Measurements from ENCODE around the gene ADGRE2.
"Not testable (repeated sequence)": the region's sequence is repeated elsewhere in the genome, so short reads cannot be mapped to it uniquely, and the experiment has no call there.

The ADGRE2 gene

GRCh38 chr19:14809272-14810057 lies 31.1 kb upstream of the ADGRE2 start:
- Histone ChIP-seq H3K27me3 (peaks cover 0 to 18% of the 10 kb centered on the region in 2 donors), H3K27ac (no peak overlapping the region), H3K4me1 (no peaks in the 10 kb centered on the region), H3K4me3 (no peak overlapping the region), H3K9me3 (no peaks in the 10 kb centered on the region), H3K36me3 (no peaks in the 10 kb centered on the region)
- intact Hi-C loops (cut with DNase I; ENCODE audit: low total_unique reads) = no loop called here
- TF ChIP-seq CTCF (IDR thresholded peaks at IDR 0.05) = no peak
- no peak for DNase-seq

GRCh38 chr19:14804765-14805164 lies 26.4 kb upstream of the ADGRE2 start:
- TF ChIP-seq CTCF (IDR thresholded peaks at IDR 0.05) = no peak

GRCh38 chr19:14798760-14799159 lies 20.4 kb upstream of the ADGRE2 start:
- H3K27ac ChIP-seq = no peak overlapping the region
- no peaks in the 10 kb centered on the region for H3K36me3 ChIP-seq
- TF ChIP-seq CTCF (IDR thresholded peaks at IDR 0.05) = no peak
- intact Hi-C loops (cut with DNase I; ENCODE audit: low total_unique reads) = no loop called here
- no peak overlapping the region for H3K4me3 ChIP-seq
- H3K9me3 ChIP-seq = no peaks in the 10 kb centered on the region
- H3K27me3 ChIP-seq = no peaks in the 10 kb centered on the region
- DNase-seq = no peak
- no peaks in the 10 kb centered on the region for H3K4me1 ChIP-seq

More at GRCh38 chr19:14804765-14805164, 26.4 kb upstream of the ADGRE2 start:
- Histone ChIP-seq H3K9me3 (no peaks in the 10 kb centered on the region), H3K4me1 (no peaks in the 10 kb centered on the region), H3K27me3 (no peaks in the 10 kb centered on the region), H3K36me3 (no peaks in the 10 kb centered on the region), H3K27ac (no peak overlapping the region), H3K4me3 (no peak overlapping the region)
- intact Hi-C loops (cut with DNase I; ENCODE audit: low total_unique reads) = no loop called here
- no peak for DNase-seq

- intact Hi-C loops (cut with DNase I; ENCODE audit: low total_unique reads) = no loop called here
- no peak overlapping the region for H3K27ac ChIP-seq
- no peak for TF ChIP-seq CTCF (IDR thresholded peaks at IDR 0.05)
- no peak overlapping the region for H3K4me3 ChIP-seq
- H3K4me1 ChIP-seq = no peaks in the 10 kb centered on the region
- peaks cover 0 to 4% (median 0%) of the 10 kb centered on the region in 3 donors for H3K9me3 ChIP-seq
- H3K27me3 ChIP-seq = no peaks in the 10 kb centered on the region
- DNase-seq = no peak
- H3K36me3 ChIP-seq = no peaks in the 10 kb centered on the region
These were observed 17.7 kb upstream of the ADGRE2 start for GRCh38 chr19:14796021-14796420.

GRCh38 chr19:14795078-14795721 lies 16.8 kb upstream of the ADGRE2 start:
- Histone ChIP-seq H3K36me3 (no peaks in the 10 kb centered on the region), H3K27ac (no peak overlapping the region), H3K9me3 (peaks cover 0 to 4% (median 0%) of the 10 kb centered on the region in 3 donors), H3K4me3 (no peak overlapping the region), H3K27me3 (no peaks in the 10 kb centered on the region), H3K4me1 (no peaks in the 10 kb centered on the region)
- no peak for DNase-seq
- intact Hi-C loops (cut with DNase I; ENCODE audit: low total_unique reads) = no loop called here
- TF ChIP-seq CTCF (IDR thresholded peaks at IDR 0.05) = no peak

GRCh38 chr19:14792250-14792649 lies 13.9 kb upstream of the ADGRE2 start:
- H3K4me3 ChIP-seq; DNase-seq; H3K27ac ChIP-seq; intact Hi-C loops (cut with DNase I; ENCODE audit: low total_unique reads); H3K9me3 ChIP-seq; H3K36me3 ChIP-seq; H3K27me3 ChIP-seq; H3K4me1 ChIP-seq: not testable (repeated sequence)
